ENCODE measurements around the gene NANOGP8.

NANOGP8 gene

DNA sequence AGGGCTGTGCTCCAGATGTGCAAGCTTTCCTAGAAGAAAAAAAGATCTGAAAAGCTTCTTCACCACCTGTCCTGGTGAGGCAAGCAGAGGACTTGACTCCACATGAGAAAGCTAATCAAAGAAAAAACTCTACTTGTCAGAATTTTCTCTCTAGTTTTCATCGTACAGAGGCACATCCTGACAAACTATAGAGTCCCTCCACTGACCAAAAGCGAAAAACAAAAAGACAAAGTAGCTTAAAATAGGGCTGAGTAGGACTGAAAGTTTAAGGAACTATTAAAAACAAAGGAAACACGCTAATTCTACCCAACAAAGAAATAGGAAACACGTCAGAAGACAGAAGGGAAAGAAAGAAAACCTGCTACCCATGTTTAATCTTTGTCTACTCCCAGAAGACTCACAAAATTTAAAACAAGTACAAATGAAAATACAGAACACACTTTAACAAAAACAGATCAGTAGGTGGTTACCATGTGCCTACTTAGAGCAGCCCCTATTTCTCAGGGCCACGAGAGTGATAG, 26.5 kb downstream of the NANOGP8 start:
- Histone ChIP-seq H3K9me3 (ENCODE audit: insufficient read depth, low read length) (no peaks in the 10 kb centered on the region), H3K36me3 (replicated peaks; ENCODE audit: low read depth, low read length) (no peaks in the 10 kb centered on the region), H2AFZ (ENCODE audit: low read depth, low read length) (peak overlapping the region; percentile 71), H3K79me2 (ENCODE audit: low read length) (no peaks in the 10 kb centered on the region), H4K20me1 (ENCODE audit: insufficient read depth, low read length) (no peaks in the 10 kb centered on the region), H3K4me2 (ENCODE audit: low read length) (peak overlapping the region; percentile 35), H3K4me3 (ENCODE audit: low read length) (peak overlapping the region; percentile 17; the same call in 1 of the 2 replicates), H3K4me1 (ENCODE audit: low read length) (peaks cover 25% of the 10 kb centered on the region), H3K27me3 (ENCODE audit: low read depth, low read length) (no peaks in the 10 kb centered on the region), H3K9ac (ENCODE audit: low read length) (no peak overlapping the region), H3K27ac (ENCODE audit: low read length) (no peak overlapping the region)
- TF ChIP-seq EZH2phosphoT487 (IDR thresholded peaks at IDR 0.05; ENCODE audit: low read depth), result no peak
- TF ChIP-seq, protein P1, sequence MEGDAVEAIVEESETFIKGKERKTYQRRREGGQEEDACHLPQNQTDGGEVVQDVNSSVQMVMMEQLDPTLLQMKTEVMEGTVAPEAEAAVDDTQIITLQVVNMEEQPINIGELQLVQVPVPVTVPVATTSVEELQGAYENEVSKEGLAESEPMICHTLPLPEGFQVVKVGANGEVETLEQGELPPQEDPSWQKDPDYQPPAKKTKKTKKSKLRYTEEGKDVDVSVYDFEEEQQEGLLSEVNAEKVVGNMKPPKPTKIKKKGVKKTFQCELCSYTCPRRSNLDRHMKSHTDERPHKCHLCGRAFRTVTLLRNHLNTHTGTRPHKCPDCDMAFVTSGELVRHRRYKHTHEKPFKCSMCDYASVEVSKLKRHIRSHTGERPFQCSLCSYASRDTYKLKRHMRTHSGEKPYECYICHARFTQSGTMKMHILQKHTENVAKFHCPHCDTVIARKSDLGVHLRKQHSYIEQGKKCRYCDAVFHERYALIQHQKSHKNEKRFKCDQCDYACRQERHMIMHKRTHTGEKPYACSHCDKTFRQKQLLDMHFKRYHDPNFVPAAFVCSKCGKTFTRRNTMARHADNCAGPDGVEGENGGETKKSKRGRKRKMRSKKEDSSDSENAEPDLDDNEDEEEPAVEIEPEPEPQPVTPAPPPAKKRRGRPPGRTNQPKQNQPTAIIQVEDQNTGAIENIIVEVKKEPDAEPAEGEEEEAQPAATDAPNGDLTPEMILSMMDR (IDR thresholded peaks at IDR 0.05; ENCODE audit: low read depth, low read length), result no peak

DNA sequence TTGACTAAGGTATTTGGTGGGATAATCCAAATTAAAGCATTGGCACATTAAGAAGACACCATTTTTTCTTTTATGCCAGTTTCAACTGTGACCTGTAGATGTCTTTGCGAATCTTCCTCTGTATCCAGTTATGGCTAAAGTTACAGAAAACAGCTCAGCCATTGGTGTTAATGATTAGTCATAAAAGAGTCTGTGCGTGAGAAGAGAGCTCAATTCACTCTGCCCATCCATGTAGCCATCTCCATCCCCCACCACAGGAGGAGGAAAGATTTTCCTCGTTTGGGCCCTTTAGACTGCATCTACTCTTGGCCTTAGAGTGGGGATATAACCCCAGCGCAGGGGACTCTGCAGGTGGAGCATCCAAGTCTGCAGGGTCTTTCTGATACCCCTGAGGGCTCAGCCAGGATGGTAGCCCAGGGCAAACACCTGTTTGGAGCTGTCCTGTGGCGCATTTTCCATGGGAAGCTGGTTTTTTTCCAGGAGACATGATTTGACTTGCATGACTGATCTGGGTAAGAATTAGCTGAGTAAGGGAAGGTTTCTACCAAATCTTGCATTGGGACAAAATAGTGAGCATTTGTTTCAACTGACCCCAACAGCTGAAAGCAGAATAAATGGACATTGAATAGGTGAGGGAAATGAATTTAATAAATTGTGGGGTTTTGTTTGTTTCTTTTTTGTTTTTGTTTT, 29.5 kb downstream of the NANOGP8 start:
- H3K4me3 ChIP-seq (ENCODE audit: low read length), result no peak overlapping the region
- TF ChIP-seq, protein P1 (IDR thresholded peaks at IDR 0.05; ENCODE audit: low read depth, low read length), result no peak
- TF ChIP-seq EZH2phosphoT487 (IDR thresholded peaks at IDR 0.05; ENCODE audit: low read depth), result no peak
- H3K79me2 ChIP-seq (ENCODE audit: low read length), result no peaks in the 10 kb centered on the region
- H4K20me1 ChIP-seq (ENCODE audit: insufficient read depth, low read length), result no peaks in the 10 kb centered on the region
- H2AFZ ChIP-seq (ENCODE audit: low read depth, low read length), result no peak overlapping the region
- no peak overlapping the region for H3K27ac ChIP-seq (ENCODE audit: low read length)
- H3K9me3 ChIP-seq (ENCODE audit: insufficient read depth, low read length), result no peaks in the 10 kb centered on the region
- no peaks in the 10 kb centered on the region for H3K27me3 ChIP-seq (ENCODE audit: low read depth, low read length)
- H3K9ac ChIP-seq (ENCODE audit: low read length), result no peak overlapping the region
- no peak overlapping the region for H3K4me2 ChIP-seq (ENCODE audit: low read length)
- peaks cover 14% of the 10 kb centered on the region for H3K4me1 ChIP-seq (ENCODE audit: low read length)
- no peaks in the 10 kb centered on the region for H3K36me3 ChIP-seq (replicated peaks; ENCODE audit: low read depth, low read length)

DNA sequence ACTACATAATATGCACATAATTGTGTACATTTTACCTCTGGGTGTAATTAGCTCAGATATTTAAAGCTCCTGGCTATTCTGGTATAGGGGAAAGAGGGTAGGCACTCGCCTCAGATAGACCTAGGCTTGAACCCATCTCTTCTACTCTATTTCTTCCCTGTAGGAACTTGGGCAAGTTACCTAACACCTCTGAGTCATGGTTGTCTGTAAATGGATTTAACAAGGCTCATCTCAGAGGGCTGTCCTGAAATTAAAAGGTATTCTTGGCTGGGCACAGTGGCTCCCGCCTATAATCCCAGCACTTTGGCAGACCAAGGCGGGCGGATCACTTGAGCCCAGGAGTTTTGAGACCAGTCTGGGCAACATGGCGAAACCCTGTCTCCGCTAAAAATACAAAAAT, 30.7 kb downstream of the NANOGP8 start:
- H3K79me2 ChIP-seq (ENCODE audit: low read length), result no peaks in the 10 kb centered on the region
- no peak for TF ChIP-seq EZH2phosphoT487 (IDR thresholded peaks at IDR 0.05; ENCODE audit: low read depth)
- TF ChIP-seq, protein P1 (IDR thresholded peaks at IDR 0.05; ENCODE audit: low read depth, low read length), result no peak
- no peaks in the 10 kb centered on the region for H3K9me3 ChIP-seq (ENCODE audit: insufficient read depth, low read length)
- H3K4me1 ChIP-seq (ENCODE audit: low read length), result peaks cover 20% of the 10 kb centered on the region
- no peak overlapping the region for H3K4me2 ChIP-seq (ENCODE audit: low read length)
- H4K20me1 ChIP-seq (ENCODE audit: insufficient read depth, low read length), result no peaks in the 10 kb centered on the region
- H2AFZ ChIP-seq (ENCODE audit: low read depth, low read length), result no peak overlapping the region
- no peaks in the 10 kb centered on the region for H3K36me3 ChIP-seq (replicated peaks; ENCODE audit: low read depth, low read length)
- H3K9ac ChIP-seq (ENCODE audit: low read length), result no peak overlapping the region
- no peak overlapping the region for H3K4me3 ChIP-seq (ENCODE audit: low read length)
- no peaks in the 10 kb centered on the region for H3K27me3 ChIP-seq (ENCODE audit: low read depth, low read length)
- H3K27ac ChIP-seq (ENCODE audit: low read length), result no peak overlapping the region

DNA sequence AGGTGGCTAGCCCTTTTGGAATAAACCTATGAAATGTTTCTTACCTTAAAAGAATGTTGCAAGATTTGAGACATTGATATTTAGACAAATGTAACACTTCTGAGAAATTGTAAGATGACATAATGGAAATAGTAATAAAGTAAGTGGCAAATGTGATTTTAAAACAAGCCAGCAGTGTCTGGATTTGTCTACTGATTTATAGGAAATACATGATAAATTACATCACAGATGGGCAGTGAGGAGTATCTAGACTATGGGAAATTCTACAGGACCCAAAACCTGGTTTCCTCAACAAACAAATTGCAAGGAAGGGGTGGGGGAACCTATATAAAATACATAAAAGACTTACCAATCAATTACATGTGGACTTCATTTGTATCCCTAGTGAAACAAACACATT, 37.1 kb downstream of the NANOGP8 start:
- no peak overlapping the region for H3K9ac ChIP-seq (ENCODE audit: low read length)
- H3K36me3 ChIP-seq (replicated peaks; ENCODE audit: low read depth, low read length), result no peaks in the 10 kb centered on the region
- H3K4me3 ChIP-seq (ENCODE audit: low read length), result no peak overlapping the region
- no peaks in the 10 kb centered on the region for H3K9me3 ChIP-seq (ENCODE audit: insufficient read depth, low read length)
- no peak overlapping the region for H3K27ac ChIP-seq (ENCODE audit: low read length)
- peaks cover 17% of the 10 kb centered on the region for H3K4me1 ChIP-seq (ENCODE audit: low read length)
- TF ChIP-seq, protein P1 (IDR thresholded peaks at IDR 0.05; ENCODE audit: low read depth, low read length), result no peak
- no peak for TF ChIP-seq EZH2phosphoT487 (IDR thresholded peaks at IDR 0.05; ENCODE audit: low read depth)
- H3K27me3 ChIP-seq (ENCODE audit: low read depth, low read length), result no peaks in the 10 kb centered on the region
- H4K20me1 ChIP-seq (ENCODE audit: insufficient read depth, low read length), result no peaks in the 10 kb centered on the region
- no peaks in the 10 kb centered on the region for H3K79me2 ChIP-seq (ENCODE audit: low read length)
- H3K4me2 ChIP-seq (ENCODE audit: low read length), result no peak overlapping the region
- no peak overlapping the region for H2AFZ ChIP-seq (ENCODE audit: low read depth, low read length)

Measured in OCI-LY3 (cell line).